ENCODE measurements around the gene PLXNA2.

GRCh38 chr1:208078752-208079151 lies 165.4 kb downstream of the PLXNA2 start:
- no peak for TF ChIP-seq CTCF (IDR thresholded peaks at IDR 0.05; ENCODE audit: insufficient read depth, low read depth, low read length)
- TF ChIP-seq EZH2 (IDR thresholded peaks at IDR 0.05; ENCODE audit: insufficient read depth, low read length), result no peak

Measured in astrocyte (in vitro differentiated cells and primary cell).